NCI-H1092 (cell line): ENCODE data around the gene FUBP3.

Source experiments
- DNase-seq: peaks from one replicate; lab custom pipeline; 2025; lab: John Stamatoyannopoulos, UW

FUBP3 gene, protein sequence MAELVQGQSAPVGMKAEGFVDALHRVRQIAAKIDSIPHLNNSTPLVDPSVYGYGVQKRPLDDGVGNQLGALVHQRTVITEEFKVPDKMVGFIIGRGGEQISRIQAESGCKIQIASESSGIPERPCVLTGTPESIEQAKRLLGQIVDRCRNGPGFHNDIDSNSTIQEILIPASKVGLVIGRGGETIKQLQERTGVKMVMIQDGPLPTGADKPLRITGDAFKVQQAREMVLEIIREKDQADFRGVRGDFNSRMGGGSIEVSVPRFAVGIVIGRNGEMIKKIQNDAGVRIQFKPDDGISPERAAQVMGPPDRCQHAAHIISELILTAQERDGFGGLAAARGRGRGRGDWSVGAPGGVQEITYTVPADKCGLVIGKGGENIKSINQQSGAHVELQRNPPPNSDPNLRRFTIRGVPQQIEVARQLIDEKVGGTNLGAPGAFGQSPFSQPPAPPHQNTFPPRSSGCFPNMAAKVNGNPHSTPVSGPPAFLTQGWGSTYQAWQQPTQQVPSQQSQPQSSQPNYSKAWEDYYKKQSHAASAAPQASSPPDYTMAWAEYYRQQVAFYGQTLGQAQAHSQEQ

DNA sequence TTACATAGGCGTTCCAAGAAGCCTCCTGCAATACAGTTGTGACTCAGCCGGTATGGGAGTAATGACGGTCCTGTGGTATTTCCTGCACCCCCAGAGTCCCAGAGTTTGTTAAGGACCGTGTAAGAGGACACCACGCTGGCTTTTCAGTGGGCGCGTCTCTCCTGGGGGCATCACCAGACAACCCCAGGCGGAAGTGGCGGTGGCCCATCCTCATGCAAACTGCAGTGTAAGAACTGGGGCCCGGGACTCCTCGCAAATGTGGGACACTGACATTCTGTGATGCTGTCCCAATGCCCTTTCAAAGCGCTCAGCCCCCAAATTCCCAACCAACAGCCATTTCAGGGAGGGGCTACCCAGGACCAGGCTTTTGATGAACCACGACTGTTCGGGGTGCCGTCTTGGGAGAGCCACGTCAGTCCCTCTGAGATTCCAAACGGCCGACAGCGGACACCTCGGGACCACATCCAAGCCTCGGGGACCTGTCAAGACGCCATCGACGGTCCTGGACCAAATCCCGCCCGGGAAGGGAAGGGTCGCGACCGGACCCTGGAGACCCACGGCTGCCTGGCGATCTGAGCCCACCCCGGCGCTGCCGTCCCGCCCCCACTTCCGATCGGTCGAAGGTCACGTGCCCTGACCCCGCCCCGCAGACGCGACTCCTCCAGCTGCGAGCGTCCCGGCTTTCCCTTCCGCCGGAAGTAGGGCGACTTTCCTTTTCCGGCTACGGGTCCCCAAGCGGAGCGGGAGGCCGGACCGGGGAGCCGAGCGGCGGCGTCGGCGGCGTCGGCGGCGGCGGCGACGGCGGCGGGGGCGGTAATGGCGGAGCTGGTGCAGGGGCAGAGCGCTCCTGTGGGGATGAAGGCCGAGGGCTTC is at the start of gene FUBP3:
FUBP3 (plus strand) TSS at position 713 of the 873 bp plus-strand sequence; CDS start at position 817, 104 bp downstream.
- DNase-seq, result peak; percentile 89

DNA sequence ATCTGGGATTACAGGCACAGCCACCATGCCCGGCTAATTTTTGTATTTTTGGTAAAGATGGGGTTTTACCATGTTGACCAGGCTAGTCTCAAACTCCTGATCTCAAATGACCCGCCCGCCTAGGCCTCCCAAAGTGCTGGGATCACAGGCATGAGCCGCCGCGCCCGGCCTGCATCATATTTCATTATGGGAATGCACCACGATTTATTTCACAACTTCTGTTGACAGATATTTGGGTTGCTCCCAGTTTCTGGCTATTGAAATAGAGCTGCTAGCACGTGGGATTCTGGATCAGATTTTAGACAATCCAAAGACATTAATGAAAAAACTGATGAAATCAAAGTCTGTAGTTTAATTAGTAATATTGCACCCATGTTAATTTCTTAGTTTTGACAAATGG is 48.4 kb upstream of the FUBP3 start:
- DNase-seq, result no peak

DNA sequence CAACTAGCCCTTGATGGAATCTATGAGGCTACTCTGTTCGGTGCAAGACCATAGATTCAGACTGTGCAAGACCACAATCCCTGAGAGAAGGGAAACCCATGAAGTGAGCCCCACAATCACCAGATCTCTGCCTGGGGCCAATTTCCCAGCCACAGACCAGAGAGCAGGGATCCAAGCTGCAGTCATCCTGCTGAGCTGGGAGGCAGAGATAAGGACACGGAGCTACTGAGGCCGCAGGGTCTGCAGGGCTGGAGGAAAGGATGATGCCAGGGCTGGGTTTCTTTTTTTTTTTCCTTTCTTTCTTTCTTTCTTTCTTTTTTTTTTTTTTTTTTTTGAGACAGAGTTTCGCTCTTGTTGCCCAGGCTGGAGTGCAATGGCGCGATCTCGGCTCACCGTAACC is 47.7 kb upstream of the FUBP3 start:
- no peak for DNase-seq

DNA sequence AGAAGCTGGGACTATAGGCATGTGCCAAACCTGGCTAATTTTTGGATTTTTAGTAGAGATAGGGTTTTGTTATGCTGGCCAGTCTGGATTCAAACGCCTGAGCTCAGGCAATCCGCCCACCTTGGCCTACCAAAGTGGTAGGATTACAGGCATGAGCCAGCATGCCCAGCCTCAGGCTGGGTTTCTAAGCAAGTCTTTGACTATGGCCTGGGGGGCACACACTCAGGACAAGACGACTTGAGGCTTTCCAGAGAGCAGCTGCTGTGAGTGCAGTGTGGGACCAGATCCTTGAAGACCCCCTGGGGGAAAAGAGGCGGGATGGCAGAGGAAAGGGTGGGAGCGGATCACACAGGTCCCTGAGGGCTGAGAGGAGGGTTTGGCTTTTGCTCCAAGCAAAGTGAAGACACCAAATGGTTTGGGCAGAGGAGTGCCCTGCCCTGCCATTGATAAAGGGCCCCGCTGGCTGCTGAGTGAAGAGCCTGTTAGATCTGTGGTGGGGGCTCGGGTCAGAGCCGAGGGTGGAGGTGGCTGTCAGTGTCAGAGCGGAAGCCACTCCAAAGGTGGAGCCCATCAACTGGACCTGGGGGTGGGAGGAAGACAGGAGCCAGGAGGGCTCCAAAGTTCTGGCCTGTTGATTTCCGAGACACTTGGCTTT is 46.8 kb upstream of the FUBP3 start:
- no peak for DNase-seq

DNA sequence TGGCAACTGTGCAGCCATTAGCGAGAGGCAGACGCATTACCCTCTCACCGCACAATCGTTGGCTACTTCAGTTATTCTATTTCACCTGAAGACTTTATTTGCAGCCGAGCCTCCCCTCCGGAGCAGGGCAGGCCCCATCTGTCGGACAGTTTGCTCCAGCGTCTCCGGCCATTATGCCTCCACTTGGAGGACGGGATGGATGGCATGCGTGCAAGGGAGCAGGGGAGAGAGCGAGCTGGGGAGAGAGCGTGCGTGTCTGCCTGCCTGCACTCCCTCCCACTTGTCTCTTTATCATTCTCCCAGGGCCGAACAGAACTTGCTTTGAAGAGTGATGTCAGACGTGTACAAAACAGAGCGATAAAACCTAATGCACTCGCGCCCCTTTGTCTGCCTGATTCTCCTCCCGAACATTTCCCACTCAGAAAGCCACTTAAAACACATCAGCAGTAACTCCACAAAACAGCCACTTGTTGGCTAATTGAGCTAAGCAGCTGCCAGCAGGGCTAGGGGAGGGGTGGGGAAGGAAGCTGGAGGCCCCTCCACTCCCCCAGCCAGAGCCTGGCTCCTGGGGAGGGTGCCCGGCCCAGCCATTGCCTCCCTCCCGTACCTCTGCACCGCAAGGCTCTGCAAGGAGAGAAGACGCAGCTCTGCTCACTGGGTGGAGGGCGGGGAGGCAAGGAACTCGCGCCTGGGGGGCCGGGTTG is 43.4 kb upstream of the FUBP3 start:
- DNase-seq, result peak; percentile 94

DNA sequence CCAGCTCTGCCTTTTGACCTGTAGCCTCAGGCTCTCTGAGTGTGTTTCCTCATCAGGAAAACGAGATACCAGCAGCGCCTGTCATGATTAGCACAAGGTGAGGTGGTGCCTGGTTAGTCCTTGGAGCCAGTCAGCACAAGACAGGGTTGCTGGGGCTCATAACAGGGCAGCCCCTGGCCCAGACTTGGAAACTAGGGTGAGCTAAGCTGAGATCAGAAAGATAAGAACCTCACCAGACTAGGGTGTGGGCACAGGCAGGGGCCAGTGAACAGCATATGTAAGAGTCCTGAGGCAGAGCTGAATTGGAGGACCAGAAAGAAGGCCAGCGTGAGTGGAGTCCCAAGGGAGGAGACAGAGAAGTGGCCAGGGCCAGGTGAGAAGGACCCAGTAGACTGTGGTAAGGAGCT is 42.7 kb upstream of the FUBP3 start:
- no peak for DNase-seq

DNA sequence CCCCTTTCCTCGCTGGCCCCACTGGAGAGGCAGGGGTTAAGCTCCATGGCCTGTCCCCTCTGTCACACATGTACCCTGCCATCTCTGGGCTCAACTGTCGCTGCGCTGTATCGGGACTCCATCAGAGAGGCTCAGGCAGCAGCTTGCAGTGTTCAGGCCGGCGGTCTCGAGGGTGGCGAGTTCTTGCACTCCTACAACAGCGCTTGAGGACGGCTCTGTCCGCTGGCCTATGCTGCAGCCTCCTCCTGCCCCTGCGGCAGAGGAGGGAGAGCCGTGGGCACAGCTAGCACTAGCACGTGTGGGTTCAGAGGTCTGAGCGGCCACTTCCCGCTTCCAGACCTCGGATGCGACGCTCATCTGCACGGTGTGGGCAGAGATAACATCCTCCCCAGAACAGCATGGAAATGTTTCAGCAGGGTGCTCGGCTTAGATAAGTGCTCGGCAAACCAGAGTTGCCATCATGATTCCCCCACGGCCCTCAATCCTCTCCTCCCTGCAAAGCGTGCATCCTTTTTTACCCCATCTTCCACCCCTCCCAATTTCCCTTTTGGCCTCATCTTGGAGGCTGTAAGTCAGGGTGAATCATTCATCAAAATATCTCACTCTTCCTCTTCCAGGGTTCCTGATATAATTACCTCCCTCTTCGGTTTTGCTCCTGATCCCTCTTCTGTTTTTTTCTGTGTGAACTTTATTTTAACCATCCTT is 41.9 kb upstream of the FUBP3 start:
- no peak for DNase-seq

DNA sequence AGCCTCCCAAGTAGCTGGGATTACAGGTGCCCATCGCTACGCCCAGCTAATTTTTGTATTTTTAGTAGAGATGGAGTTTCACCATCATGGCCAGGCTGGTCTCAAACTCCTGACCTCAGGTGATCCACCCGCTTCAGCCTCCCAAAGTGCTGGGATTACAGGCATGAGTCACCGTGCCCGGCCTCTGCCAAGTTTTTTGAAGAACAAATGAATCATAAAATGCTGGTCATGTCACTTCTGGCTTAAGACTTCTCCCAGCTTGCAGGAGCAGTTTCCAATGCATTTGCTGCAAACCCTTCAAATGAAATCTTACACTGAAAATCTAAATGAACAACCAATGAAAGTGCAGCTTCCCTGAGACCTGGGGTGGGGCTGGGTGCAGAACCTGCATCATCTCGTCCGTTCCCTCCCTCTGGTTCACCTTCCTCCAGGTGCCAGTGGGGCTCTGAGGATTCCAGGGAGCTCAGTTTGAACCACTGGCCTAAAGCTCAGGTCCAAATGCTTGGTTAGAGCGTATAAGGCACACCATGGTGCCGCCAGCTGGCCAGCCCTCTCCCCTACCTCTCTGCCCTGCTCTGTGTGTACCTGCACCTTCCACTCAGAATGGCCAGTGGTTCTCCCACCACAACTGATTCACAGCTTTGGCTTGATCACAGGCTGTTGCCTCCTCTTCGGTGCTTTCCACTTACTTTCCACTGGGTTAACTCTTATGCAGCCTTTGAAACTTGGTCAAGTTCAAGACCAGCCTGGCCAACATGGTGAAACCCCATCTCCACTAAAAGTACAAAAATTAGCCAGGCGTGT is 39.8 kb upstream of the FUBP3 start:
- DNase-seq, result no peak

DNA sequence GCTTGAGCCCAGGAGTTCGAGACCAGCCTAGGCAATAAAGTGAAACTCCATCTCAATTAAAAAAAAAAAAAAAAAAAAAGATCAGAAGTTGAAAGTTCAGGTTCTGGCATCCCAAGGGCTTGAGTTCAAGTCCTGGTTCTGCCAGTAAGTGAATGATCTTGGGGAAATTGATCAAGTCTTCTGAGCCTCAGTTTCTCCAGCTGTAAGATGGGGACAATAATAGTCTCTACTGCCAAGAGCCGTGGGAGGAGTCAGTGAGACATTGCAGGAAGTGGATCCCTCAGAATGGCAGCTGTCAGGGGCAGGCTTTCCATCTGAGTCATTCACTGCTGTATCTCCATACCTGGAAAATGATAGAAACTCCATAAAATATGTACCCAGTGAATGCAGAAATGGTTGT is 37.8 kb upstream of the FUBP3 start:
- DNase-seq, result no peak

DNA sequence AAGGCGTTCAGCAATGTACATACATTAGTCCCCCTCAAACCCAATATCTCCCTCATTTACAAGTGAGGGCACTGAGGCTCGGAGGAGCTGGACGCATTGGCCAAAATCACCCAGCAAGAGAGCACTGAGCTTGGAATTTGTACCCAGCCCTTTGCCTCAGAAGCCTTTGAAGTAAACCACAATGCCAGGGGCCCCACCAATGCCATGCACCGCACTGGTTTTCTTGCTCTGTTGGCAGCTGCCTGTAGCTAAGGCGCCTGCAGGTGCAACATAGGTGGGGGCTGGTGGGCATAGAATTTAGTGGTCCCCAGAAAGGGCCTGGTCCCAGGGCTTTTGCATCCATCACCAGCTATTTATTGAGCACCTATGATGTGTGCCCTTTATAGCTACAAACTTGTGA is 37.3 kb upstream of the FUBP3 start:
- DNase-seq, result no peak

DNA sequence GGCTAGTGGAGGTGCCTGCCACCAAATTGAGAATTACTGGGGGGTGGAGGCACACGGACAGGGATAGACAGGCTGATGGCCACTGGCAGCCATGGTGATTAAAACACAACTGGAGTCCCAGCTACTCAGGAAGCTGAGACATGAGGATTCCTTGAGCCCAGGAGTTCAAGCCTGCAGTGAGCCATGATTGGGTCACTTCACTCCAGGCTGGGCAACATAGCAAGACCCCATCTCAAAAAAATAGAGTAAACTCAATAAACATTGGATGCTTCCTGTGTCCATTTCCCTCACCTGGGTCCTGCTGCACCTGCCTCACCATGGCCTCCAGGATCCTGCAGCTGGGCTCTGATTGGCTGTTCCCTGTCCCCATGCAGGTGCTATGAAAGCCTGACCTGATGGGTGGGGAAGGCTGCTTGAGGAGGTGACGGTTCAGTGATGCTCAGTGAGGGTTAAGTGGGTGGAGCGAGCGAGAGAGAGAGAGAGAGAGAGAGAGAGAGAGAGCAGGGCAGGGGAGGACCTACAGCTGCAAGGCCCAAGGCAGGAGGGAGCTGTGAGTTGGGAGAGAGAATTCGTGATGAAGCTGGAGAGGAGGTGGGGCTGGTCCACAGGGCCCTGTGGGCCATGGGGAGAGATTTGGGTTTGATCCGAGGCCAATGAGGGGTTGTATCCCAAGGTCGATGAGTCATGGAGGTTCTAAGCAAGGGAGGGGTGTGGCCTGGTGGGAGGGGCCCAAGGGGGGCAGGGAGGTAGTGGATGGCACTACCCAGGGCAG is 36.7 kb upstream of the FUBP3 start:
- no peak for DNase-seq

DNA sequence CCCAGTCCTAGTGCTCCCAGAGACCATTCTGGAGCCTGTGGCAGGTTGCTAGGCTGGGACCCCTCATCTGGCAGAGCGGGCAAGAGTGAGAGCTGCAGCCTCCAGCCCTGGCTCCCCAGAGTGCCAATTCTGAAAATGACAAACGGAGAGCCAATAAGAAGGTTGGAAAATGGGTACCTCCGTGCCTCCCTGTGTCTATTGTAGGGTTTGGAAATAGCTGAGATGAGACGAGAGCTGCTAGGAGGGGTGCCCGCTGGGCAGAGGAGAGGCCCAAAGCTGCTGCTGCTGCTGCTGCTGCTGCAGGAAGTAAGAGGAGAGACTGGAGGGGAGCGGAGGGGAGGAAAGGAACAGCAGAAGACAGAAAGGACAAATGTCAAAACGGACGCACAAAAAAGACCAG is 36.0 kb upstream of the FUBP3 start:
- DNase-seq, result no peak

DNA sequence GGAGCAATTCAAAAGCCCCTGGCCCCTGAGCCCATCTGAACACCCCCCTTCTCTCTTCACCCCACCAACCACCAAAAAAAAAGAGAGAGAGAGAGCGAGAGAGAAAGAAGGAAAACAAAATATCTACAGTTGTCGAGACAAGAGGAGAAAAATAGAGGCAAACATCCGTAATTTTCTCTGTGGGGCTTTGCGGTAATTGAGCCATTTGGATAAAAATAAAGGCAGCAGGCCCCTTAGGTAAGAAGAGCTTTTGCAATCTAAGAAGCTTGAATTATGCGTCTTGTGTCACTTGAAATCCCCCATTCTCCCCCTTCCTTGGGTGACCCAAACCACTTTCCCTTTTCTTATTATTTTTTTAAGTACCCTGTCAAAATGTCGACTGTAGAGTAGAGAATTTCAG is 35.5 kb upstream of the FUBP3 start:
- no peak for DNase-seq

DNA sequence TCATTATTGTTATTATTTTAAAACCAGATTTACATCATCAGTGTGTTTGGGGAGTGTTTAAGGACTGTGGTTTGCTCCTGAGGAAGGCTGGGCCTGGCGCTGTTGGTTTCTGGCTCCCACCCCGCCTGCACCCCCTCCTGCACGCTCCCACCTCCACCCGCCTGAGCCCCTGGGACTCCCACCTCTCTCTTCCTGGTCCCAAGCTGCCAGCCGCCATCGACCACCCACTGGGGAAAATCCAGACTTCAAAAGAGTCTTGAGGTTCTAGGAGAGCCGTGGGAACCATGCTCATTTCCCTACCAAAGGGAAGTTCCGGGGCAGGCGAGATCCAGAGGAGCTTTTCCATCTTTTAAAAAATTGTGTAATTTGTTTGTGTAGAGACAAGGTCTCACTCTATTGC is 35.0 kb upstream of the FUBP3 start:
- DNase-seq, result no peak

DNA sequence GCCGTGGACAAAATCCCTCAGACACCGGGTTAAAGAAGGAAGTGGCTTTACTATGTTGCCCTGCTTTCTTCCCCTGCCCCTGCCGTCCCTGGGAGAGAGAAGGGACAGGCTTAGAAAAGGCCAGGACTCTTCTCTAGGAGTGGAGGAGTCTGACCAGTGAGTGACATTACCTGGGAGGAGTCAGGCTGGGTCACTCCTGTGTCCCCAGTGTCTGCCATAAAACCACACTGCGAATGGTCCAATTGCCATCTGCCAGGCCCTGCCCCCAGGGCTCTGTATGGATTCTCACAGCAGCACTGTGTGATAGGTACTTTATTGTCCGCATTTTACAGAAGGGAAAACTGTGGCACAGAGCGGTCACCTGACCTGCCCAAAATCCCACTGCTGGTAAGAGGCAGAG is 31.3 kb upstream of the FUBP3 start:
- no peak for DNase-seq

DNA sequence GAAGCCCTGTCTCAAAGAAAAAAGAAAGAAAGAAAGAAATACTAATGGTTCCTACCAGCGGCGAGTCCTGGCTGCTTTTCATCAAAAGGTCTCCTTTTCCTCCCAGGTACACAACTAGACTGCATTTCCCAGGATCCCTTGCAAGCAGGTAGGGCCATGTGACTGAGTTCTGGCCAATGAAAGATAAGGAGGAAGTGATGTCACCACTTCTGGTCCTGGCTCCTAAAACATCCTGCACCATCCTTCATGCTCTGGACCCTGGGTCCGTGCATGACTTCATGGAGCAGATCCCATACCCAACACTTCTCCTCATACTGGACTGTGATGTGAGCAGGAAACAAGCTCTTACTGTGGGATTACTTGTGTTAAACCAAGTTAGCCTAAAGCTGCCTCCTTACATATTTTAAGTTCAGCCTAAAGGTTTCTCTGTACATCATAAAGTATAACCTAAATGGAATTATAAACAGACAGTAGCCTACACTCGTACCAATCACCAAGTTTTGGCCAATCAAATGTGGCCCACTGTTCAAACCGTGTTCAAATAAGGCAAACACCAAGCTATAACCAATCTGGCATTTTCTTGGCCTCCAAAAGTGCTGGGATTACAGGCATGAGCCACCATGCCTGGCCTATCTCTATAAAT is 30.2 kb upstream of the FUBP3 start:
- no peak for DNase-seq

DNA sequence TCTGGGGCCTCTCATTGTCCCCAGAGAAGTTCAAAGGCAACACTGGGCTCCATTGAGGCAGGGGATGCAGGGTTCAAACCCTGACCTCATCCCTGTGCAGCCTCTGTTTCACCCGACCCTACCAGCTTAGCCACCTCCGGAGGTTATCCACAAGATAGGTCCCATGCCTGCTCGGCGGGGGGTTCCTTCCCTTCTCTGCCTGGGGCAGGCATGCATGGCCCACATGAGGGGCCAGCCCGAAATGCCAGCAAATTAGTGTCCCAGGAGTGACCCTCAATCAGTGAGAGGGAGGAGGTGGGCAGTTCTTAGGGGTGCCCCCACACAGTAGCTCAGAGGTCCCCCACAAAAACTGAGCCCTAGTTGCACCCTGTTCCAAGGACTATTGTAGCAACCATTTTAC is 24.8 kb upstream of the FUBP3 start:
- no peak for DNase-seq

DNA sequence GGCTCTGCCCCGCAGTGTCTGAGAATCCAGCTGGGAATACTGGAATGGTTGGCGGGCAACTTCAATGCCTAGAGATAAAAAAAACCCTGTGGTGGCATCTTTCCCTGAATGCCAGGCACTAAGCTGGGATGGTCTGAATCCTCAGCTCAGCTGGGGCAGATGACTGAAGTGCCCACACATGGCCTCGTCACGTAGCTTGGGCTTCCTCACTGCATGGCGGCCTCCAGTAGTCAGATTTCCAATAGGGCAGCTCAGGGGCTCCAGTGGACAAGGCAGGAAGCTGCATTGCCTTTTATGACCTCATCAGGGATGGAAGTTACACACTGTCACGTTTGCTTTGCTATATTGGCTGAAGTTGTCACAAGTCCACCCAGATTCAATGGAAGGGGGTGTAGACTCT is 24.3 kb upstream of the FUBP3 start:
- DNase-seq, result no peak

DNA sequence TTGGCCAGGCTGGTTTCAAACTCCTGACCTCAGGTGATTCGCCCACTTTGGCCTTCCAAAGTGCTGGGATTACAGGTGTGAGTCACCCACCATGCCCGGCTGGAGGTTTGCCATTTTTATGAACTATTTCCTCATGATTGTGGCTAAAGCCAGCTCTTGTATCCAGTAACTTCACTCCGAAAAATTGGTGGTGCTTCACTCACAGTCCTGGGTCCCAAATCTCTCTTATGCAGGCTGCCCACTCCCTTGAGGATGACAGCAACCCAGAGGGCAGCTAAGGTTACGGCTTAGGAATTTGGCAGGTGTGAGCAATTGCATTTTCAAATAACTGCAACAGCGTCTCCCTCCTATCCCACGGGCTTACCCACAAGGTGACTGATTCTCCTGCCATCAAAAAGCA is 23.4 kb upstream of the FUBP3 start:
- no peak for DNase-seq
